RWPE1 (cell line): ENCODE measurements around the gene GORAB.

Source experiments
- CTCF ChIA-PET: fragments of 350-600 bp; sonication (Branson Sonifier 250); formaldehyde crosslinking; extraction: SDS; loops from one replicate; lab custom pipeline; 2021; lab: Yijun Ruan, JAX
- POLR2A ChIA-PET: fragments of 400-600 bp; formaldehyde crosslinking; extraction: SDS; loops from one replicate; lab custom pipeline; 2020; ENCODE audit warnings: antibody characterized with exemption; ENCODE audit not compliant: low non-redundant PET; lab: Yijun Ruan, JAX
- DNase-seq: peaks from one replicate; pipeline ENCODE4 v3.0.0; 2012; ENCODE audit warnings: low spot score
- H3K27ac ChIP-seq: fragments of 450-650 bp; 2 replicates; pipeline ENCODE4 v1.5.1; 2017
- CTCF ChIP-seq: fragments of 450-650 bp; conservative IDR thresholded peaks from 2 replicates; pipeline ENCODE4 v1.5.1; 2017; ENCODE audit warnings: low read depth, mild to moderate bottlenecking

Gene GORAB

GRCh38 chr1:170580636-170581440 is 48.9 kb downstream of the GORAB start:
- ChIA-PET POLR2A (no interaction called here), CTCF (no interaction called here)
- no peak for DNase-seq
- no peak for TF ChIP-seq CTCF
- no peak overlapping the region for H3K27ac ChIP-seq

- ChIA-PET POLR2A (no interaction called here), CTCF (no interaction called here)
- H3K27ac ChIP-seq, result no peak overlapping the region
- no peak for DNase-seq
- TF ChIP-seq CTCF, result no peak
These were observed 51.2 kb downstream of the GORAB start for GRCh38 chr1:170583186-170583585.

GRCh38 chr1:170586321-170587252 is 54.6 kb downstream of the GORAB start:
- POLR2A ChIA-PET, result no interaction called here
- CTCF ChIA-PET, result no interaction called here
- TF ChIP-seq CTCF, result no peak
- H3K27ac ChIP-seq, result no peak overlapping the region
- DNase-seq, result no peak

- no peak overlapping the region for H3K27ac ChIP-seq
- ChIA-PET POLR2A (no interaction called here), CTCF (no interaction called here)
- TF ChIP-seq CTCF, result no peak
- DNase-seq, result no peak
These were observed 55.3 kb downstream of the GORAB start for GRCh38 chr1:170587253-170587593.

- ChIA-PET POLR2A (no interaction called here), CTCF (interaction anchor here (0.6 kb wide), 1 partner anchor 50 kb away, joined by 3 read pairs; no protein-coding TSS in a partner anchor)
- H3K27ac ChIP-seq, result no peak overlapping the region
- DNase-seq, result no peak
- no peak for TF ChIP-seq CTCF
These were observed 59.1 kb downstream of the GORAB start for GRCh38 chr1:170590921-170591705.

- TF ChIP-seq CTCF, result no peak
- CTCF ChIA-PET, result interaction anchor here (0.6 kb wide), 1 partner anchor 145 kb away, joined by 3 read pairs; no protein-coding TSS in a partner anchor
- POLR2A ChIA-PET, result no interaction called here
- no peak for DNase-seq
- H3K27ac ChIP-seq, result no peak overlapping the region
These were observed 60.7 kb downstream of the GORAB start for GRCh38 chr1:170592591-170593111.
